Measurements from ENCODE around the gene MAF.

DNA sequence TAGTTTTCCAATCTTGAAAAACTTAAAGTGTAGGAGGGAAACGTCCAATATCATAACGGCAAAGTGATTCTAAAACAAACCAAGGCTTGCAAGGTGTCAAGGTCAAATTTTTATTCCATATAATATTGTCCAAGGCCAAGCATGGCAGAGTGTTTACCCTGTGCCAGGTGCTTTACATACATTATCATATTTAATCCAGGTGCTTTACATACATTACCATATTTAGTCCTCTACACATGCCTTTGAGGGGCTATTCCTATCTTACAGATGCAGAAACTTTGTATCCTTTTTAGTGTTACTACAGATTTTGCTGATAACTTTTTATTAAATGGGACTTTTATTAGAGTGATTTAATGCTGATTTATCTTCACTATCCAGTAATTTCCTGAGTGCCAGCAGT, 23.9 kb downstream of the MAF start:
- TF ChIP-seq, protein P1, sequence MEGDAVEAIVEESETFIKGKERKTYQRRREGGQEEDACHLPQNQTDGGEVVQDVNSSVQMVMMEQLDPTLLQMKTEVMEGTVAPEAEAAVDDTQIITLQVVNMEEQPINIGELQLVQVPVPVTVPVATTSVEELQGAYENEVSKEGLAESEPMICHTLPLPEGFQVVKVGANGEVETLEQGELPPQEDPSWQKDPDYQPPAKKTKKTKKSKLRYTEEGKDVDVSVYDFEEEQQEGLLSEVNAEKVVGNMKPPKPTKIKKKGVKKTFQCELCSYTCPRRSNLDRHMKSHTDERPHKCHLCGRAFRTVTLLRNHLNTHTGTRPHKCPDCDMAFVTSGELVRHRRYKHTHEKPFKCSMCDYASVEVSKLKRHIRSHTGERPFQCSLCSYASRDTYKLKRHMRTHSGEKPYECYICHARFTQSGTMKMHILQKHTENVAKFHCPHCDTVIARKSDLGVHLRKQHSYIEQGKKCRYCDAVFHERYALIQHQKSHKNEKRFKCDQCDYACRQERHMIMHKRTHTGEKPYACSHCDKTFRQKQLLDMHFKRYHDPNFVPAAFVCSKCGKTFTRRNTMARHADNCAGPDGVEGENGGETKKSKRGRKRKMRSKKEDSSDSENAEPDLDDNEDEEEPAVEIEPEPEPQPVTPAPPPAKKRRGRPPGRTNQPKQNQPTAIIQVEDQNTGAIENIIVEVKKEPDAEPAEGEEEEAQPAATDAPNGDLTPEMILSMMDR (IDR thresholded peaks at IDR 0.05), result no peak
- no peak for TF ChIP-seq POLR2A (IDR thresholded peaks at IDR 0.05)
